ENCODE results near the gene DLST.

DNA sequence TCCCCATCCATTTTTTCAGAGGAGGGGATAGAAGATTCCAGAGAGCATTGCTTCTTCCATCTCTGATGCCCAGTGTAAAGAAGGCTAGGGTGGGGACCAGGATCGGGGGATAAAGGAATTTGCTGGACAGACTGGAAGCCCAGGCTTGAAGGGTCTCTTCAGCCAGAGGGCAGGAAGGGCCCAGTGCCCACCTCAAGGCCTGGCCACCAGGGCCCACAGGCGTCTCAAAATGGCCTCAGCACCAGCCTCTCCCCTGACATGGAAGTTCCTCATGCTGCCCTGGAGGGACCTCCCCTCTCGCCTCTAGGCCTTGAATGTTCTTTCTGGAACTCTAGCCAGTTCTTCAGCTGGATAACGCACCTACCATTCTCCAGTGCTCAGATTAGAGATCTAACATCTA is 38.6 kb downstream of the DLST start:
- TF ChIP-seq TAF1 (IDR thresholded peaks at IDR 0.05; ENCODE audit: borderline replicate concordance, low read depth, low read length) (no peak), EP300 (IDR thresholded peaks at IDR 0.05; ENCODE audit: borderline replicate concordance in 1 of 2, low read depth in 1 of 2, low read length in 1 of 2) (no peak), MEF2A (IDR thresholded peaks at IDR 0.05; ENCODE audit: borderline replicate concordance, low read depth) (no peak), MXI1 (IDR thresholded peaks at IDR 0.05; ENCODE audit: low read depth, low read length) (no peak), GABPA (IDR thresholded peaks at IDR 0.05; ENCODE audit: low read depth) (no peak)
- TF ChIP-seq, protein P1, sequence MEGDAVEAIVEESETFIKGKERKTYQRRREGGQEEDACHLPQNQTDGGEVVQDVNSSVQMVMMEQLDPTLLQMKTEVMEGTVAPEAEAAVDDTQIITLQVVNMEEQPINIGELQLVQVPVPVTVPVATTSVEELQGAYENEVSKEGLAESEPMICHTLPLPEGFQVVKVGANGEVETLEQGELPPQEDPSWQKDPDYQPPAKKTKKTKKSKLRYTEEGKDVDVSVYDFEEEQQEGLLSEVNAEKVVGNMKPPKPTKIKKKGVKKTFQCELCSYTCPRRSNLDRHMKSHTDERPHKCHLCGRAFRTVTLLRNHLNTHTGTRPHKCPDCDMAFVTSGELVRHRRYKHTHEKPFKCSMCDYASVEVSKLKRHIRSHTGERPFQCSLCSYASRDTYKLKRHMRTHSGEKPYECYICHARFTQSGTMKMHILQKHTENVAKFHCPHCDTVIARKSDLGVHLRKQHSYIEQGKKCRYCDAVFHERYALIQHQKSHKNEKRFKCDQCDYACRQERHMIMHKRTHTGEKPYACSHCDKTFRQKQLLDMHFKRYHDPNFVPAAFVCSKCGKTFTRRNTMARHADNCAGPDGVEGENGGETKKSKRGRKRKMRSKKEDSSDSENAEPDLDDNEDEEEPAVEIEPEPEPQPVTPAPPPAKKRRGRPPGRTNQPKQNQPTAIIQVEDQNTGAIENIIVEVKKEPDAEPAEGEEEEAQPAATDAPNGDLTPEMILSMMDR (IDR thresholded peaks at IDR 0.05) = no peak
- TF ChIP-seq, protein P2, sequence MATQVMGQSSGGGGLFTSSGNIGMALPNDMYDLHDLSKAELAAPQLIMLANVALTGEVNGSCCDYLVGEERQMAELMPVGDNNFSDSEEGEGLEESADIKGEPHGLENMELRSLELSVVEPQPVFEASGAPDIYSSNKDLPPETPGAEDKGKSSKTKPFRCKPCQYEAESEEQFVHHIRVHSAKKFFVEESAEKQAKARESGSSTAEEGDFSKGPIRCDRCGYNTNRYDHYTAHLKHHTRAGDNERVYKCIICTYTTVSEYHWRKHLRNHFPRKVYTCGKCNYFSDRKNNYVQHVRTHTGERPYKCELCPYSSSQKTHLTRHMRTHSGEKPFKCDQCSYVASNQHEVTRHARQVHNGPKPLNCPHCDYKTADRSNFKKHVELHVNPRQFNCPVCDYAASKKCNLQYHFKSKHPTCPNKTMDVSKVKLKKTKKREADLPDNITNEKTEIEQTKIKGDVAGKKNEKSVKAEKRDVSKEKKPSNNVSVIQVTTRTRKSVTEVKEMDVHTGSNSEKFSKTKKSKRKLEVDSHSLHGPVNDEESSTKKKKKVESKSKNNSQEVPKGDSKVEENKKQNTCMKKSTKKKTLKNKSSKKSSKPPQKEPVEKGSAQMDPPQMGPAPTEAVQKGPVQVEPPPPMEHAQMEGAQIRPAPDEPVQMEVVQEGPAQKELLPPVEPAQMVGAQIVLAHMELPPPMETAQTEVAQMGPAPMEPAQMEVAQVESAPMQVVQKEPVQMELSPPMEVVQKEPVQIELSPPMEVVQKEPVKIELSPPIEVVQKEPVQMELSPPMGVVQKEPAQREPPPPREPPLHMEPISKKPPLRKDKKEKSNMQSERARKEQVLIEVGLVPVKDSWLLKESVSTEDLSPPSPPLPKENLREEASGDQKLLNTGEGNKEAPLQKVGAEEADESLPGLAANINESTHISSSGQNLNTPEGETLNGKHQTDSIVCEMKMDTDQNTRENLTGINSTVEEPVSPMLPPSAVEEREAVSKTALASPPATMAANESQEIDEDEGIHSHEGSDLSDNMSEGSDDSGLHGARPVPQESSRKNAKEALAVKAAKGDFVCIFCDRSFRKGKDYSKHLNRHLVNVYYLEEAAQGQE (IDR thresholded peaks at IDR 0.05; ENCODE audit: low read depth, low read length) = no peak
